D721Med (cell line): ENCODE results near the gene CTBP1.

Source experiments
- DNase-seq: peaks from one replicate; pipeline ENCODE4 v3.0.0; 2011; ENCODE audit warnings: low spot score; ENCODE audit not compliant: insufficient read length
- FAIRE-seq: peaks from 2 replicates; lab custom pipeline; 2011; peaks lifted over from hg19 to GRCh38; lab: Jason Lieb, UNC
- CTCF ChIP-seq: IDR thresholded peaks from 2 replicates; pipeline ENCODE4 v1.5.1; 2012; ENCODE audit warnings: mild to moderate bottlenecking, control low read depth; ENCODE audit not compliant: insufficient read depth; ENCODE audit errors: missing control alignments

CTBP1 gene

GRCh38 chr4:1232661-1233621 is 16.0 kb downstream of the CTBP1 start:
- TF ChIP-seq CTCF, result no peak
- no peak for FAIRE-seq
- no peak for DNase-seq

- FAIRE-seq (no peak), DNase-seq (no peak)
- no peak for TF ChIP-seq CTCF
Measured at GRCh38 chr4:1231637-1232360, 17.1 kb downstream of the CTBP1 start.

- DNase-seq (no peak), FAIRE-seq (no peak)
- no peak for TF ChIP-seq CTCF
Measured at GRCh38 chr4:1230971-1231636, 17.8 kb downstream of the CTBP1 start.

- DNase-seq (no peak), FAIRE-seq (no peak)
- TF ChIP-seq CTCF, result no peak
Measured at GRCh38 chr4:1230316-1230715, 18.6 kb downstream of the CTBP1 start.

GRCh38 chr4:1229117-1229849 is 19.6 kb downstream of the CTBP1 start:
- DNase-seq (no peak), FAIRE-seq (no peak)
- TF ChIP-seq CTCF, result no peak

GRCh38 chr4:1227816-1228215 is 21.1 kb downstream of the CTBP1 start:
- no peak for DNase-seq
- no peak for FAIRE-seq
- no peak for TF ChIP-seq CTCF
